Activated T-cell treated with anti-CD3 and anti-CD28 coated beads for 24 hours (primary cell): ENCODE results near the gene NFKBIE.

ENCODE experiments used
- DNase-seq: peaks from one replicate; pipeline ENCODE4 v3.0.0-alpha.2; 2020; ENCODE audit warnings: low read depth

The NFKBIE gene

DNA sequence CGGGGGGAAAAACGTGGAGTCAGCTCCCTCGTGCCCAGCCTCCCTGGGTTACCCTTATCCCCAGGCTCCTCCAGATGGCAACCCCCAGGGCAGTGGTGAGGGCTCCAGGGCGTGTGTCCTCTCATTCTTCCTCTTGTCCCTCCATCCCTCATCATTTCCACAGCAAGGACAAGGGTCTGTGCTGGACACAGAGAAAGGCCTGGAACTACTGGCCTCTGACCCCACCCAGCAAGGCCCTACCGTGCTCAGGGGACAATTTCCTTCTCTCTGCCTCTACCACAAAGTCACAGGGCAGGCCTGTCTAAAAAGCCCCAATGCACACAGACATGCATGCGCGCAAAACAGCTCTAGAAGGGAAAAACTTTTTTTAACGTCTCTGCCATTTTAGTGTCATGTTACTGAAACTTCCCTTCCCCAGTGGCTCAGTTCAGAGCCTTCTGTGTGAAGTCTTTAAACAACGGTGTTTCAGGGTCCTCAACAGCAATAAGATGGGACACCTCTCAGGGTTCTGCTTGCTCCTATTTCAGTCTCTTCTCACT is 7.0 kb downstream of the NFKBIE start:
- no peak for DNase-seq

DNA sequence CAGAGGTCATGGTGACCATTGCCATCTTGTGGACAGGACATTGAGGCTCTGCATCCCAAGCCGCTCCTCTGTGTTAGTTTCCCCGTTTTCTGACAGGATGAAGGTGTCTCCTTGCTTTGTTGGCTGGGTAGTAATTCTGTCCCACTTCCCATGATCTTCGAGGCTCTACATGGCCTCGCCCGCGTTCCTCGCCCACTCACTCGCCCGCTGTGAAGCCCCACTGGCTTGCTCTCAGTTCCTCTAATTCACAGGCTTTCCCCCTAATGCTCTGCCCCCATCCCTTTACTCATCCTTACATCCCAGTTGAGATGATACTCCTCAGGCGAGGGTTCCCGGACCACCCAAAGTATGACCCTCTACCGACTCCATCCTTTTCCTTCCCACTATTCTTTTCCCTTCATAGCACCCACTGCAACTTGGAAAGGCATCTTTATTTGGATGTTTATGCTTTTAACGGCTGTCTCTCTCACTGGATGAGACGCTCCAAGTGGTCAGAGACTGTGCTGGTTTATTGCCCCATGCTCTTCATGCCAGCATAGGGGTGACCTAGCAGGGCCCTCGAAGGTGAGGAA is 7.5 kb downstream of the NFKBIE start:
- no peak for DNase-seq

- DNase-seq, result peak; percentile 59
Measured at GRCh38 chr6:44257025-44257752, 8.2 kb downstream of the NFKBIE start, which contains the start of gene SLC35B2. SLC35B2 (minus strand) TSS chr6:44257528; CDS start chr6:44257410, 118 bp downstream.

GRCh38 chr6:44256775-44257024 is 8.7 kb downstream of the NFKBIE start:
- no peak for DNase-seq

- DNase-seq, result no peak
Measured at GRCh38 chr6:44255871-44256774, 9.2 kb downstream of the NFKBIE start.

- DNase-seq, result peak; percentile 31
Measured at GRCh38 chr6:44255105-44255808, 10.1 kb downstream of the NFKBIE start.

GRCh38 chr6:44254191-44255104 is 10.9 kb downstream of the NFKBIE start:
- no peak for DNase-seq

DNA sequence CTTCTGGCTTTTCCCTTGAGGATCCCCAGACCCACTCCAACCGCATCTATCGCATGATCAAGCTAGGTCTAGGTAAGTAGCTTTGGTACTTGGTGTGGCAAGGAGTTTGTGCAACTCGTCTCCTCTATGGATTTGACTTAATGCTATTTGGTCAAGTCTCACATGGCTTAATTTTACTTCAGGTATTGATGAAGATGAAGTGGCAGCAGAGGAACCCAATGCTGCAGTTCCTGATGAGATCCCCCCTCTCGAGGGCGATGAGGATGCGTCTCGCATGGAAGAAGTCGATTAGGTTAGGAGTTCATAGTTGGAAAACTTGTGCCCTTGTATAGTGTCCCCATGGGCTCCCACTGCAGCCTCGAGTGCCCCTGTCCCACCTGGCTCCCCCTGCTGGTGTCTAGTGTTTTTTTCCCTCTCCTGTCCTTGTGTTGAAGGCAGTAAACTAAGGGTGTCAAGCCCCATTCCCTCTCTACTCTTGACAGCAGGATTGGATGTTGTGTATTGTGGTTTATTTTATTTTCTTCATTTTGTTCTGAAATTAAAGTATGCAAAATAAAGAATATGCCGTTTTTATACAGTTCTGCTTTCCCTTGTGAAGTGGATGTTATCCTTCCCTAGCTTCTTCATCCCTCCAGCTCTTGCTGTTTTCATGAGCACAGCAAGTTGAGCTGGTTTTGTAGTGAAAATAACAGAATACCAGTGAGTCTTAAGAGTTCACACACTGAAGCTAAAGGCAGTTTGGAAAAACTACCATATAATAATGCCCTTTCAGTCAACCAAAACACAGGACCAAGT is 11.8 kb downstream of the NFKBIE start:
- DNase-seq, result peak; percentile 49

DNA sequence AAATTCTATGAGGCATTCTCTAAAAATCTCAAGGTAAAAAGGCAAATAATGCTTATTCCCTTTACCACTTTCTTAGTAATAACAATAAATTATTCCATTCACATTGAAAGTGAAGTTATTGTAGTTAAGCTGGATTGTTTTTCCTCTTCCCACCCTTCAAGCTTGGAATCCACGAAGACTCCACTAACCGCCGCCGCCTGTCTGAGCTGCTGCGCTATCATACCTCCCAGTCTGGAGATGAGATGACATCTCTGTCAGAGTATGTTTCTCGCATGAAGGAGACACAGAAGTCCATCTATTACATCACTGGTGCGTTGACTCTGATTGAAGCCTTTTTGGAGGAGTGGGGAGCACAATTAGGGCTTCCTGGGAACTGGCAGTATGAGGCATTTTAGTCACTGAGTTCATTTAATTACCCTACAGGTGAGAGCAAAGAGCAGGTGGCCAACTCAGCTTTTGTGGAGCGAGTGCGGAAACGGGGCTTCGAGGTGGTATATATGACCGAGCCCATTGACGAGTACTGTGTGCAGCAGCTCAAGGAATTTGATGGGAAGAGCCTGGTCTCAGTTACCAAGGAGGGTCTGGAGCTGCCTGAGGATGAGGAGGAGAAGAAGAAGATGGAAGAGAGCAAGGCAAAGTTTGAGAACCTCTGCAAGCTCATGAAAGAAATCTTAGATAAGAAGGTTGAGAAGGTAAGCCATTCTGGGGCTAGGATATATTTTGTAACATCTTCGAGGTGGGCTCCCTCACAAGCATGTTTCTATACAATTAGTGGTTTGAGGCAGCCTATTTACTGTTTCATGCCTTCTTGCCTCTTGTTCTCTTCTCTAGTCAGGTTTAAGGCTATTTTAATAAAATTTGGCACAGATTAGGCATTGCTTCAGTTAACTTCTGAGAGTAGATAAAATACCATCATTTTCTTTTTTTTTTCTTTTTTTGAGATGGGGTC is 13.5 kb downstream of the NFKBIE start:
- no peak for DNase-seq

- no peak for DNase-seq
Measured at GRCh38 chr6:44250718-44251123, 14.6 kb downstream of the NFKBIE start.

DNA sequence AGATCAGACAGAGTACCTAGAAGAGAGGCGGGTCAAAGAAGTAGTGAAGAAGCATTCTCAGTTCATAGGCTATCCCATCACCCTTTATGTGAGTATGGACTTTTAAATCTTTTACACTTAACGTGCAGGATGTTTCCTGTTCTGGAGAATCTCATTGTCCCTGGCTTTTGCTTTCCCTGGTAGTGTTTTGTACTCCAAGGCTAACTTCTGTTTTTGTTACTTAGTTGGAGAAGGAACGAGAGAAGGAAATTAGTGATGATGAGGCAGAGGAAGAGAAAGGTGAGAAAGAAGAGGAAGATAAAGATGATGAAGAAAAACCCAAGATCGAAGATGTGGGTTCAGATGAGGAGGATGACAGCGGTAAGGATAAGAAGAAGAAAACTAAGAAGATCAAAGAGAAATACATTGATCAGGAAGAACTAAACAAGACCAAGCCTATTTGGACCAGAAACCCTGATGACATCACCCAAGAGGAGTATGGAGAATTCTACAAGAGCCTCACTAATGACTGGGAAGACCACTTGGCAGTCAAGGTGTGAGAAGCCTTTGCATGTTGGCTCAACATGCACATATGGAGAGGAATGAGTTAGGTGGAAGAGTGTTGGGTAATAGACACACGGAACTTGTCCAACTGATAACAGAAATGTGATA is 15.2 kb downstream of the NFKBIE start:
- DNase-seq, result no peak

GRCh38 chr6:44249082-44249748 is 16.1 kb downstream of the NFKBIE start:
- DNase-seq, result no peak

DNA sequence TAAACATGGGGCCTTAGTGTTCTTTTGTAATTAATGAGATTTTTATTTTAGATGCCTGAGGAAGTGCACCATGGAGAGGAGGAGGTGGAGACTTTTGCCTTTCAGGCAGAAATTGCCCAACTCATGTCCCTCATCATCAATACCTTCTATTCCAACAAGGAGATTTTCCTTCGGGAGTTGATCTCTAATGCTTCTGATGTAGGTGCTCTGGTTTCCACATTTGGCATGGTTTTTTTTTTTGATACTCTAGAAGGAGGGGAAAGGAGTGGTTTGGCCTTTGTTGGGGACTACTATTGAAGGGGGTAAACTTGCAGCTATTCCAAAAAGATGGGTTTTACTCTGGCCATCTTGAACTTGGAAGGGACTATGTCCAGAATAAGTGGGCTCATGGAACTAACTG is 16.8 kb downstream of the NFKBIE start:
- no peak for DNase-seq

- DNase-seq, result peak; percentile 87
Measured at GRCh38 chr6:44247338-44248302, 17.7 kb downstream of the NFKBIE start.

- peak; percentile 96 for DNase-seq
Measured at GRCh38 chr6:44246663-44247337, 18.6 kb downstream of the NFKBIE start, which contains the start of gene HSP90AB1. HSP90AB1 (plus strand) TSS chr6:44247101; CDS start chr6:44248630, 1,529 bp downstream.
